Activated CD8-positive, alpha-beta T cell treated with anti-CD3 and anti-CD28 coated beads for 36 hours (primary cell): Measurements from ENCODE around the gene KRT12. TPM values are rescaled to one million over a fixed set of nuclear protein-coding genes. Genes with fewer than 3 reads are reported as not detected.

Source experiments
- ATAC-seq: fragments of 200-7000 bp; cut with Tn5 transposase; one replicate; pipeline ENCODE4 v1.10.0; 2021; ENCODE audit warnings: mild to moderate bottlenecking, moderate library complexity
- CTCF ChIA-PET: fragments of 350-600 bp; sonication (Branson Sonifier 250); formaldehyde crosslinking; loops from one replicate; lab custom pipeline; 2021; ENCODE audit warnings: antibody characterized with exemption; lab: Charles Lee
- POLR2A ChIA-PET: fragments of 350-600 bp; sonication (Branson Sonifier 250); formaldehyde crosslinking; loops from one replicate; lab custom pipeline; 2021; ENCODE audit warnings: antibody characterized with exemption; lab: Charles Lee
- DNase-seq: peaks from one replicate; pipeline ENCODE4 v3.0.0-alpha.2; 2020
- H3K27ac Mint-ChIP-seq: one replicate; pipeline ENCODE4 v1.8.0; 2021; ENCODE audit warnings: mild to moderate bottlenecking, mixed read lengths
- H3K27me3 Mint-ChIP-seq: one replicate; pipeline ENCODE4 v1.8.0; 2021; ENCODE audit warnings: mixed read lengths
- H3K36me3 Mint-ChIP-seq: one replicate; pipeline ENCODE4 v1.8.0; 2021; ENCODE audit warnings: low read depth, mixed read lengths
- H3K4me1 Mint-ChIP-seq: one replicate; pipeline ENCODE4 v1.8.0; 2021; ENCODE audit warnings: low read depth, mixed read lengths
- H3K4me3 Mint-ChIP-seq: one replicate; pipeline ENCODE4 v1.8.0; 2021; ENCODE audit warnings: mild to moderate bottlenecking, moderate library complexity, mixed read lengths
- H3K9me3 Mint-ChIP-seq: one replicate; pipeline ENCODE4 v1.8.0; 2021; ENCODE audit warnings: mixed read lengths
- intact Hi-C: fragments of 100-400 bp; cut with micrococcal nuclease; formaldehyde crosslinking; loops from one replicate; pipeline ENCODE4 v1.10.0; 2022
- total RNA-seq, 2 experiments: library from RNA; stranded (reverse); gene quantifications; one replicate each; pipeline ENCODE4 v1.2.3, GENCODE V29; 2021
- TF ChIP-seq, protein P1 (sequence below): fragments of 200-600 bp; IDR thresholded peaks from one replicate; pipeline ENCODE4 v1.8.0; 2022; ENCODE audit warnings: antibody characterized with exemption, mild to moderate bottlenecking

KRT12 gene
- total RNA-seq, 2 experiments from 2014 or later = not detected

DNA sequence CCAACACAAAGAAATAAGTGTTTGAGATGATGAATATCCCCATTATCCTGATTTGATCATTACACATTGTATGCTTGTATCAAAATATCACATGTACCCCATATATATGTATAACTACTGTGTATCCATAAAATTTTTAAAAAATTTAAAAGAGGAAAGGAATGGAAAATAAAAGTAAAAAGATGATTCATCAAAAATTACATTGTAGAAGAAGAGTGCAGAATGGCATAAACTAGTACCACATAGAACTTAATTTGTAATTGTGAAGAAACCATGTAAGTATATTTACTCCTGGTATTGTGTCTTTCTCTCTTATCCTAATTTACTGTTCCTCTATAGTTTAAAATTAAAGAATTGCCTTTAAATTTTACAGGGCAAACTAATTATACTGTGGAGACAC lies 33.1 kb downstream of the KRT12 start:
- TF ChIP-seq, protein P1, sequence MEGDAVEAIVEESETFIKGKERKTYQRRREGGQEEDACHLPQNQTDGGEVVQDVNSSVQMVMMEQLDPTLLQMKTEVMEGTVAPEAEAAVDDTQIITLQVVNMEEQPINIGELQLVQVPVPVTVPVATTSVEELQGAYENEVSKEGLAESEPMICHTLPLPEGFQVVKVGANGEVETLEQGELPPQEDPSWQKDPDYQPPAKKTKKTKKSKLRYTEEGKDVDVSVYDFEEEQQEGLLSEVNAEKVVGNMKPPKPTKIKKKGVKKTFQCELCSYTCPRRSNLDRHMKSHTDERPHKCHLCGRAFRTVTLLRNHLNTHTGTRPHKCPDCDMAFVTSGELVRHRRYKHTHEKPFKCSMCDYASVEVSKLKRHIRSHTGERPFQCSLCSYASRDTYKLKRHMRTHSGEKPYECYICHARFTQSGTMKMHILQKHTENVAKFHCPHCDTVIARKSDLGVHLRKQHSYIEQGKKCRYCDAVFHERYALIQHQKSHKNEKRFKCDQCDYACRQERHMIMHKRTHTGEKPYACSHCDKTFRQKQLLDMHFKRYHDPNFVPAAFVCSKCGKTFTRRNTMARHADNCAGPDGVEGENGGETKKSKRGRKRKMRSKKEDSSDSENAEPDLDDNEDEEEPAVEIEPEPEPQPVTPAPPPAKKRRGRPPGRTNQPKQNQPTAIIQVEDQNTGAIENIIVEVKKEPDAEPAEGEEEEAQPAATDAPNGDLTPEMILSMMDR = no peak
- Mint-ChIP-seq H3K27me3 (no peaks in the 10 kb centered on the region), H3K4me1 (peaks cover 4% of the 10 kb centered on the region), H3K4me3 (no peak overlapping the region), H3K27ac (no peak overlapping the region), H3K9me3 (no peaks in the 10 kb centered on the region), H3K36me3 (peaks cover 6% of the 10 kb centered on the region)
- DNase-seq = no peak
- ATAC-seq = no peak
- CTCF ChIA-PET = no interaction called here
- intact Hi-C loops = no loop called here
- POLR2A ChIA-PET = no interaction called here

DNA sequence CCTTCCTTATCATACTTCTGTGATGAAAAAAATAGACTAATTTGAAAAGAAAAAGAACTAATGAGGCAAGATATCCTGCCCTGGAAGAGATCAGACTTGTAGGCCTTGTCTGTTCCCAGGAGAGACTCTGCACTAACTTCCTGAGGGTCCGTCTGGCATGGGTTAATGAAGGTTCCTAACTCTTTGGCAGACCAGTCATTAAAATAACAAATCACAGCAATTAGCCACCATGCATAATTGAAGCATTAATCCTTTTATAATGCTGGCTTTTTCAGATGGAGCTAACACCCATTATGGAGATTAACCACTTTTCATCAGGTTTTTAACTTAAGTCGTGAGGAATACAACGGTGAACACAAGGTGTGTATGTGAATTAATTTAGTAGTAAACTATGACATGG lies 34.2 kb downstream of the KRT12 start:
- Mint-ChIP-seq H3K9me3 (no peaks in the 10 kb centered on the region), H3K27ac (no peak overlapping the region), H3K36me3 (peaks cover 6% of the 10 kb centered on the region), H3K4me1 (peaks cover 7% of the 10 kb centered on the region), H3K27me3 (no peaks in the 10 kb centered on the region), H3K4me3 (no peak overlapping the region)
- TF ChIP-seq, protein P1 = no peak
- ATAC-seq (no peak), DNase-seq (no peak)
- intact Hi-C loops = no loop called here
- POLR2A ChIA-PET = interaction anchor here (0.5 to 1.5 kb wide), 3 partner anchors 11 to 178 kb away, joined by 3 to 5 read pairs (median 5); partner anchors contain the start of gene KRT10
- CTCF ChIA-PET = interaction anchor here (0.7 to 1.5 kb wide), 3 partner anchors 23 to 716 kb away, joined by 3 read pairs; no protein-coding TSS in a partner anchor

DNA sequence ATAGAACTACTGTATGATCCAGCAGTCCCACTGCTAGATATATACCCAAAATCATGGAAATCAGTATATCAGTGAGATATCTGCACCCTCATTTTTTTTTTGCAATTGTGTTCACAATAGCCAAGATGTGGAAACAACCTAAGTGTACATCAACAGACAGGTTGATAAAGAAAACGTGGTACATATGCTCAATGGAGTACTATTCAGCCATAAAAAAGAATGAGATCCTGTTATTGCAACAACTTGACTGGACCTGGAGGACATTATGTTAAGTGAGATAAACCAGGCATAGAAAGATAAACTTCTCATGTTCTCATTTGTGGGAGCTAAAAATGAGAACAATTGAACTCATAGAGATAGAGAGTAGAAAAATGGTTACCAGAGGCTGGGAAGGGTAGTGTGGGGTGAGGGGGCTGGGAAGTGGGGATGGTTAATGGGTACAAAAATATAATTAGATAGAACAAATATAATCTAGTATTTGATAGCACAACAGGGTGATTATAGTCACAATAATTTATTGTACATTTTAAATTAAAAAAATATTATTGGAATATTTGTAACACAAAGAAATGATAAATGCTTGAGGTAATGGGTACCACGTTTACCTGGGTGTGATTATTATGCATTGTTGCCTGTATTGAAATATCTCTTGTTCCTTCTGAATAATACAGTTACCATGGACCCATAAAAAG lies 36.8 kb downstream of the KRT12 start:
- no peak for ATAC-seq
- CTCF ChIA-PET = no interaction called here

DNA sequence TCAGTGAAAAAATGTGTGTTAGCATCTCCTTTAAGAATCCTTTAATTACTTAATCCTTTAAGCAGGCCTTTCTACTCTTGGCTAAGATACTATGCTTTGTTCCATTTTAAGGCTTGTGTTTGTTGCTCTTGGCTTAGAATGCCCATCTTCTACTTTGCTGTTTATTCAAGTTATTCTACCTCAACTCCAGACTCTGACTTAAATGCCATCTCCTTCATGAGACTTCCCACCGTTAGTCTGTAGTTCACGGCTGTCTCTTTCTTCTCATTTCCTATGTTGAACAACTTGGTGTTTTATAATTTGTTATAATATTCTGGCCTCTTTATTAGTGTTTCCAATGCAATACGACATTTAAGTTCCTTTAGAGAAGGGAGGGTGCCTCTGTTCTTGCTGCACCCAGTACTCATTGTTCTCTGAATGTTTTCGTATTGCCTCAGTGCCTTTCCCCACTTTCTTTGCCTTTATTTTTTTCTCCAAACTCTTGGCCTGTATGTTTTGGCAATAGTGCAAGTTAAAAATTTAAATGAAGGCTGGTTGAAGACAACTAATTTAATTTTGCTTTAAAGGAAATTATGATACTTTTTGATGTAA lies 38.5 kb downstream of the KRT12 start:
- POLR2A ChIA-PET = no interaction called here
- H3K27ac Mint-ChIP-seq = no peak overlapping the region

More for the DNA sequence above, 36.8 kb downstream of the KRT12 start:
- H3K27me3 Mint-ChIP-seq = no peaks in the 10 kb centered on the region
- H3K27ac Mint-ChIP-seq = no peak overlapping the region
- TF ChIP-seq, protein P1 = no peak
- intact Hi-C loops = no loop called here
- peaks cover 15% of the 10 kb centered on the region for H3K4me1 Mint-ChIP-seq
- H3K36me3 Mint-ChIP-seq = peaks cover 1% of the 10 kb centered on the region
- H3K9me3 Mint-ChIP-seq = no peaks in the 10 kb centered on the region
- H3K4me3 Mint-ChIP-seq = no peak overlapping the region
- no peak for DNase-seq
- POLR2A ChIA-PET = no interaction called here

More for the DNA sequence above, 38.5 kb downstream of the KRT12 start:
- DNase-seq = no peak
- CTCF ChIA-PET = interaction anchor here (1.5 to 1.7 kb wide), 2 partner anchors 10 to 13 kb away, joined by 3 to 6 read pairs; no protein-coding TSS in a partner anchor
- TF ChIP-seq, protein P1 = no peak
- Mint-ChIP-seq H3K4me3 (no peak overlapping the region), H3K4me1 (peaks cover 18% of the 10 kb centered on the region), H3K9me3 (no peaks in the 10 kb centered on the region), H3K27me3 (no peaks in the 10 kb centered on the region), H3K36me3 (peaks cover 4% of the 10 kb centered on the region)
- no peak for ATAC-seq
- intact Hi-C loops = no loop called here
